SU-DHL-6 (cell line): ENCODE results near the gene PRR20G.

Experiments
- H2AFZ ChIP-seq: fragments of 200-600 bp; sonication (generic); 2 replicates; pipeline ENCODE4 v1.6.1; 2014; ENCODE audit warnings: low read depth, mild to moderate bottlenecking, moderate library complexity, mixed read lengths, antibody characterized with exemption, low read length; ENCODE audit not compliant: severe bottlenecking
- H3F3A ChIP-seq: fragments of 200-600 bp; shearing (Covaris generic); 2 replicates; pipeline ENCODE4 v1.6.0; 2016; ENCODE audit warnings: antibody characterized with exemption, mild to moderate bottlenecking; ENCODE audit not compliant: insufficient read depth
- H3K27ac ChIP-seq: fragments of 200-600 bp; sonication (generic); 2 replicates; pipeline ENCODE4 v1.5.1; 2016; ENCODE audit warnings: low read depth, mild to moderate bottlenecking, low read length, moderate library complexity, mixed read lengths
- H3K27me3 ChIP-seq: fragments of 200-600 bp; sonication (generic), shearing (Covaris generic); 2 replicates; pipeline ENCODE4 v1.6.0; 2014; ENCODE audit warnings: mild to moderate bottlenecking, low read length
- H3K36me3 ChIP-seq: fragments of 200-600 bp; sonication (generic); 2 replicates; pipeline ENCODE4 v1.6.1; 2014; ENCODE audit warnings: mild to moderate bottlenecking, low read length, mixed read lengths
- H3K4me2 ChIP-seq: fragments of 300-600, 200-600 bp; shearing (Covaris generic), sonication (generic); 2 replicates; pipeline ENCODE4 v1.6.0; 2014; ENCODE audit warnings: low read length, low read depth, mild to moderate bottlenecking; ENCODE audit not compliant: poor library complexity, severe bottlenecking
- H3K4me3 ChIP-seq: fragments of 200-600 bp; sonication (generic); 2 replicates; pipeline ENCODE4 v1.5.1; 2014; ENCODE audit warnings: antibody characterized with exemption, low read length, mild to moderate bottlenecking, mixed read lengths; ENCODE audit not compliant: insufficient read depth, poor library complexity, severe bottlenecking
- H3K79me2 ChIP-seq: fragments of 200-600 bp; sonication (generic); 2 replicates; pipeline ENCODE4 v1.6.1; 2014; ENCODE audit warnings: mild to moderate bottlenecking, low read length, moderate library complexity; ENCODE audit not compliant: insufficient read depth
- H3K9ac ChIP-seq: fragments of 200-600 bp; sonication (generic); 2 replicates; pipeline ENCODE4 v1.7.0; 2014; ENCODE audit warnings: mild to moderate bottlenecking, low read length
- H3K9me2 ChIP-seq: fragments of 200-600 bp; sonication (generic); replicated peaks from 2 replicates; pipeline ENCODE4 v1.6.1; 2014; ENCODE audit warnings: low read length; ENCODE audit not compliant: insufficient read depth
- H3K9me3 ChIP-seq: fragments of 200-600 bp; sonication (generic); 2 replicates; pipeline ENCODE4 v1.6.1; 2014; ENCODE audit warnings: low read length, mixed read lengths; ENCODE audit not compliant: insufficient read depth
- H4K20me1 ChIP-seq: fragments of 200-600 bp; sonication (generic); 2 replicates; pipeline ENCODE4 v1.6.1; 2014; ENCODE audit warnings: low read depth, mild to moderate bottlenecking, antibody characterized with exemption, low read length, moderate library complexity, mixed read lengths
- EZH2phosphoT487 ChIP-seq: fragments of 200-600 bp; sonication (generic), shearing (Covaris generic); conservative IDR thresholded peaks from 2 replicates; pipeline ENCODE4 v1.6.1; 2018; ENCODE audit warnings: mild to moderate bottlenecking, antibody characterized with exemption, low read length, moderate library complexity, mixed read lengths
- TF ChIP-seq, protein P1 (sequence below): fragments of 200-600 bp; sonication (generic); IDR thresholded peaks from one replicate; pipeline ENCODE4 v1.5.1; 2017; ENCODE audit warnings: antibody characterized with exemption, mild to moderate bottlenecking, low read length, moderate library complexity; ENCODE audit not compliant: insufficient read depth, poor library complexity, severe bottlenecking

PRR20G gene

DNA sequence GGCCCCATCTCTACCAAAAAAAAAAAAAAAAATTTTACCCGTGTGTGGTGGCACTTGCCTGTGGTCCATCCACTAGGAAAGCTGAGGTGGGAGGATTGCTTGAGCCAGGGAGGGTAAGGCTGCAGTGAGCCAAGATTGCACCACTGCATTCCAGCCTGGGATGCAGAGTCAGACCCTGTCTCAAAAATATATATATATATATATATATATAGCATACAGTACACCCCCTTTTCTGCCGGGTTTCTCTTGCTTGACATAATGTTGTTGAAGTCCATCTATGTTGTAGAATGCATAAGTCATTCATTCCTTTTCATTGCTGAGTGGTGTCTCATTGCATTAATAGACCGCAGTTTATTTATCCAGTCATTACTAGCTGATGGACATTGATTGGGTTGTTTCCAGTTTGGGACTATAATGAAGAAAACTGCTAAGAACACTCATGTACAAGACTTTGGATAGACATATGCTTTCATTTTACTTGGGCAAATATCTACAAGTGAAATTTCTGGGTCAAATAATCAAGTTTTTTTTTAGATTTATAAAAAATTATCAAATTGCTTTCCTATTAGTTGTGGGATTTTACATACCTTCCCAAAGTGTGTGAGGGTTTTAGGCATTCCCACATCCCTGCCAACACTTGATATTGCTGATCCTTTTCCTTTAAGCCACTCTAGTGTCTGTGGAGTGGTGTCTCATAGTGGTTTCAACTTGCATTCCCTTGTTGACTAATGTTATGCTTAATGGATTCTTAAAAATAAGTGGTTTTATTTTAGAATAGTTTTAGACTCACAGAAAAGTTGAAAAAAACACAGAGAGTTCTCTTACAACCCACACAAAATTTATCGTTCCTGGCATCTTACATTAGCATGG, 2.1 kb upstream of the PRR20G start:
- Histone ChIP-seq H3K36me3 (no peaks in the 10 kb centered on the region), H3K9me2 (no peaks in the 10 kb centered on the region), H2AFZ (no peak overlapping the region)

DNA sequence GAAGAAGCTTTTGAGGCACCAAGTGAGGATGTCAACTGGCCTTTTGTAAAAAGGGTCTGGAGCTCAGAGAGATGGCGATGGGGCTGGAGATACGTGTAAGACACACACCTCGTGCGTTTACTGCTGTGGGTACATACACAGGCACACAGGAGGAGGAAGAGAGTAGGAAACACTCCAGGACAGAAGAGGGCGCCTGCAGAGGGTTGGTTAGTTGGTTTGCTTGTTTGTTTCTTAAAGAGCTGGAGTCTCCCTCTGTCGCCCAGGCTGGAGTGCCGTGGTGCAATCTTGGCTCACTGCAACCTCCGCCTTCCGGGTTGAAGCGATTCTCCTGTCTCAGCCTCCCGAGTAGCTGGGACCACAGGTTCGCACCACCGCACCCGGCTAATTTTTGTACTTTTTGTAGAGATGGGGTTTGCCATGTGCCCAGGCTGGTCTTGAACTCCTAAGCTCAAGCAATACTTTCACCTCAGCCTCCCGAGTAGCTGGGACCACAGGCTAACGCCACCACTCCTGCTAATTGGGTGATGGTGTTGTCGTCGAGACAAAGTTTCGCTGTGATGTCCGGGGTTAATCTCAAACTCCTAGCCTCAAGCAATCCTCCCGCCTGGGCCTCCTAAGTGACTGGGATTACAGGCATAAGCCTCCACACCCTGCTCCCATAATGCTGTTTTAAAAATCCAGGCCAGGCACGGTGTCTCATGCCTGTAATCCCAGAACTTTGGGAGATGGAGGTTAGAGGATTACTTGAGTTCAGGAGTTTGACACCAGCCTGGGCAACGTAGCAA, 1.3 kb upstream of the PRR20G start:
- no peaks in the 10 kb centered on the region for H3K9me2 ChIP-seq
- TF ChIP-seq, protein P1, sequence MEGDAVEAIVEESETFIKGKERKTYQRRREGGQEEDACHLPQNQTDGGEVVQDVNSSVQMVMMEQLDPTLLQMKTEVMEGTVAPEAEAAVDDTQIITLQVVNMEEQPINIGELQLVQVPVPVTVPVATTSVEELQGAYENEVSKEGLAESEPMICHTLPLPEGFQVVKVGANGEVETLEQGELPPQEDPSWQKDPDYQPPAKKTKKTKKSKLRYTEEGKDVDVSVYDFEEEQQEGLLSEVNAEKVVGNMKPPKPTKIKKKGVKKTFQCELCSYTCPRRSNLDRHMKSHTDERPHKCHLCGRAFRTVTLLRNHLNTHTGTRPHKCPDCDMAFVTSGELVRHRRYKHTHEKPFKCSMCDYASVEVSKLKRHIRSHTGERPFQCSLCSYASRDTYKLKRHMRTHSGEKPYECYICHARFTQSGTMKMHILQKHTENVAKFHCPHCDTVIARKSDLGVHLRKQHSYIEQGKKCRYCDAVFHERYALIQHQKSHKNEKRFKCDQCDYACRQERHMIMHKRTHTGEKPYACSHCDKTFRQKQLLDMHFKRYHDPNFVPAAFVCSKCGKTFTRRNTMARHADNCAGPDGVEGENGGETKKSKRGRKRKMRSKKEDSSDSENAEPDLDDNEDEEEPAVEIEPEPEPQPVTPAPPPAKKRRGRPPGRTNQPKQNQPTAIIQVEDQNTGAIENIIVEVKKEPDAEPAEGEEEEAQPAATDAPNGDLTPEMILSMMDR: no peak
- TF ChIP-seq EZH2phosphoT487: no peak

More for the DNA sequence above, 2.1 kb upstream of the PRR20G start:
- Histone ChIP-seq H4K20me1 (no peaks in the 10 kb centered on the region), H3K27me3 (no peaks in the 10 kb centered on the region), H3K79me2 (no peaks in the 10 kb centered on the region), H3K4me3 (no peak overlapping the region), H3K9ac (no peak overlapping the region), H3F3A (no peaks in the 10 kb centered on the region), H3K4me2 (no peak overlapping the region), H3K27ac (no peak overlapping the region), H3K9me3 (no peaks in the 10 kb centered on the region)
- TF ChIP-seq, protein P1: no peak
- TF ChIP-seq EZH2phosphoT487: no peak

DNA sequence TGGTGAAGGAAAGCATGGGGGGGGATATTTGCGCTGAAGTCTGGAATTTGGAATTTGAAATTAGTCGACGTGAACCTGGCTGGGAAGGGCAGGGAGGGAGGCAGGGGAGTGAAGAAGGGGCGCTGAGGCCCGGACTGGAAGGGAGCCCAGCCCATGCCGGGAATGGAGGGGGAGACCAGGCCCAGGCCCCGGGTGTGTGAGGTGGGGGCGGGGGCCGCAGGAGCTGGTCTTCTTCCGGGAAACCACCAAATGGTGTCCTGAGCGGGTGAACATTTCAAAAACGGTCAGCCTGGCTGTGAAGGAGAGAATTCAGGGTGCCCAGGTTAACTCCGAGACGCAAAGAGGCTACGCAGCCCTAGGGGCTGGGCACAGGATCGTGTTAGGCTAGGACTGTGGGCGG, 497 bp upstream of the PRR20G start:
- no peaks in the 10 kb centered on the region for H3K9me2 ChIP-seq
- H2AFZ ChIP-seq: no peak overlapping the region
- no peak overlapping the region for H3K9ac ChIP-seq
- H3K4me2 ChIP-seq: no peak overlapping the region
- H3K27me3 ChIP-seq: no peaks in the 10 kb centered on the region
- no peaks in the 10 kb centered on the region for H4K20me1 ChIP-seq
- TF ChIP-seq, protein P1: no peak
- no peak for TF ChIP-seq EZH2phosphoT487
- H3K36me3 ChIP-seq: no peaks in the 10 kb centered on the region
- no peaks in the 10 kb centered on the region for H3K79me2 ChIP-seq
- no peaks in the 10 kb centered on the region for H3F3A ChIP-seq
- H3K27ac ChIP-seq: no peak overlapping the region
- H3K4me3 ChIP-seq: no peak overlapping the region
- H3K9me3 ChIP-seq: no peaks in the 10 kb centered on the region

More for the DNA sequence above, 1.3 kb upstream of the PRR20G start:
- H4K20me1 ChIP-seq: no peaks in the 10 kb centered on the region
- no peaks in the 10 kb centered on the region for H3F3A ChIP-seq
- no peak overlapping the region for H3K9ac ChIP-seq
- no peak overlapping the region for H3K4me3 ChIP-seq
- no peaks in the 10 kb centered on the region for H3K36me3 ChIP-seq
- H3K9me3 ChIP-seq: no peaks in the 10 kb centered on the region
- no peaks in the 10 kb centered on the region for H3K79me2 ChIP-seq
- no peak overlapping the region for H2AFZ ChIP-seq
- H3K4me2 ChIP-seq: no peak overlapping the region
- no peak overlapping the region for H3K27ac ChIP-seq
- H3K27me3 ChIP-seq: no peaks in the 10 kb centered on the region
